ENCODE data around the gene AAK1. TPM values are rescaled to one million over a fixed set of nuclear protein-coding genes. Genes with fewer than 3 reads are reported as not detected.

Gene AAK1
- total and polyA plus RNA-seq, 10 of the 15 experiments (the other 5 are each of a cell fraction or from before 2014, with no cell fraction given): 2.9 to 41.4 (median 17.5) TPM

GRCh38 chr2:69545477-69545932 lies 98.0 kb downstream of the AAK1 start (continued):
- TF ChIP-seq BCL3 (IDR thresholded peaks at IDR 0.05; ENCODE audit: borderline replicate concordance, insufficient read depth, low read depth, low read length, poor library complexity, severe bottlenecking): no peak
- peak; percentile 74 for TF ChIP-seq ATF2 (IDR thresholded peaks at IDR 0.05; ENCODE audit: low read length)
- TF ChIP-seq CREM (IDR thresholded peaks at IDR 0.05; ENCODE audit: low read depth): no peak
- no peak for TF ChIP-seq SUPT20H (IDR thresholded peaks at IDR 0.05; ENCODE audit: borderline replicate concordance, control insufficient read depth, low read depth, low read length)
- no peak for TF ChIP-seq ATF3 (IDR thresholded peaks at IDR 0.05; ENCODE audit: borderline replicate concordance, extremely low read depth, low read depth, low read length)
- no peak for TF ChIP-seq MAX (IDR thresholded peaks at IDR 0.05; ENCODE audit: low read depth, low read length)
- TF ChIP-seq RUNX3 (IDR thresholded peaks at IDR 0.05; ENCODE audit: low read length): 0 out of 2 replicates have a peak, but pooled peaks have one; percentile 25
- peak; percentile 55; the same call in 1 of the 2 replicates for TF ChIP-seq FOXM1 (IDR thresholded peaks at IDR 0.05; ENCODE audit: low read depth, low read length)
- no peak for TF ChIP-seq RCOR1 (conservative IDR thresholded peaks at IDR 0.05; ENCODE audit: low read depth, low read length)
- TF ChIP-seq TCF7 (IDR thresholded peaks at IDR 0.05; ENCODE audit: borderline replicate concordance): no peak
- TF ChIP-seq ZBTB11 (CRISPR knock-in tag; IDR thresholded peaks at IDR 0.05): no peak
- no peak for TF ChIP-seq BMI1 (IDR thresholded peaks at IDR 0.05; ENCODE audit: borderline replicate concordance)
- no peak for TF ChIP-seq LARP7 (IDR thresholded peaks at IDR 0.05)
- TF ChIP-seq ZZZ3 (IDR thresholded peaks at IDR 0.05; ENCODE audit: control insufficient read depth, insufficient read length, low read depth): no peak
- no peak for TF ChIP-seq ELK1 (IDR thresholded peaks at IDR 0.05; ENCODE audit: low read depth, low read length)
- TF ChIP-seq E2F4 (IDR thresholded peaks at IDR 0.05; ENCODE audit: low read depth, low read length): no peak

Data from GM12878 (cell line).